Hypothalamus (tissue), 51 donors: ENCODE data around the gene PHACTR3.
A peak's percentile ranks its signal among the peaks of the same experiment; 100 is the strongest.

ENCODE experiments used
- DNase-seq, 51 donors: peaks; one replicate each; lab custom pipeline; 2025; lab: John Stamatoyannopoulos, UW

The PHACTR3 gene

DNA sequence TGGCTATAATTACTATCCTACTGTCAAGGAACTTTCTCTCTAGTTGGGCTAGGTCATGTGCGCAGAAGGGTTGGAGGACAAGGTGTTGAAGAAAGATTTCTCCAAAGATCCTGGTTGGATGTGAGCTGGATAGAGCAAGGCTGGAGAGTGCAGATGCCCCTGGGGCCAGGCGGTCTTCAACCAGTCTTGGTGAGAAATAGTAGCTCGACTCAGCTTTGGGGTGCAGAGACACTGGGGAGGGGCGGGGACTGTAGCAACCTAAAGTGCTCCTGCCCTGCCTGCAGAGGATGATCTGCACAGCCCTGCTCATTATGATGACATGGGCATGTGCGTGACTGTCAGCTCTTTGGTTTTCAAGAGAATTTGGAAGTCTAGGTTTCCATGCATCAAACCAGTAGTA is 35.9 kb downstream of the PHACTR3 start:
- DNase-seq, result no peak

DNA sequence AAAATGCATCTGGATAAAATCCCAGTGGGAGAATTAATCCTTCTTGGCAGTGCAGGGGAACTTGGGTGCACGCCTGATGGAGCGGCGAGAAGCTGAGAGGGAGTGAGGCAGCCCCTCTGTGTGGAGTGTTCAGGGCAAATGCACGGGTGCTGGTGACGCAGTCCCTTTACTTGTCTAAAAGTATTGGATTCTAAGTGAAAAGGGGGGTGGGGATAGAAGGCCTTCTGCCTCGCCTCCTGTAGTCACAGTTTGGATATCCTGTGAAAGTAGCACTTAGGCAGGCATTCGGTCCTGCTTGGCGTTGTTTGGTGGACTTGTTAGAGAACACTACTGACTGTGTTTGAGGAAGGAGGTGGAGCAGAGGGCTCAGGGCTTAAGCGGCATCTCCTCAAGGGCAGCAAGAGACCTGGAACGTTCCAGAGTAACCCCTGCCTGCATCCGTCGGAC is 39.3 kb downstream of the PHACTR3 start:
- peak in 33 of 51 donors; percentile 32 to 84 (median 59) for DNase-seq

- peak in 1 of 51 donors; percentile 46 for DNase-seq
Observed at GRCh38 chr20:59644371-59644939, 40.1 kb downstream of the PHACTR3 start.

GRCh38 chr20:59645271-59645670 is 40.9 kb downstream of the PHACTR3 start:
- DNase-seq, result peak in 27 of 51 donors; percentile 26 to 91 (median 49)

GRCh38 chr20:59645761-59646171 is 41.4 kb downstream of the PHACTR3 start:
- peak in 23 of 51 donors; percentile 32 to 91 (median 56) for DNase-seq

DNA sequence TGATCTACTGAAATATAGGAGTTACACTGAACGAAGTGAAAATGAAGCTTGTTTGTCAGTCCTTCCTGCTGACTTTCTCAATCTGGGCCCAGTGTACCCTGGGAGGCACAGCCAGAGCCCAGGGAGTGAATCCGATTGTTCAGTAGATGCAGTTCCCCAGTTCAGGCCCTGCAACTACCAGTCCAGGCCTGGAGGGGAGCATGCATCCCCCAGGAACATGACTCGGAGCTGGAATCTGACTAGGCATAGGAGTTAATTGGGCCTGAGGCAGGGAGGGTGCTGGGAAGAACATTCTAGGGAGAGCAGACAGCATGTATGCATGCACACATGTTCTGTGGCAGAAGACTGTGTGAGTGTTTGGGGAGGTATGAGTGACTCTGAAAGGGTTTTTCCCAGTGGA is 42.1 kb downstream of the PHACTR3 start:
- no peak for DNase-seq

- DNase-seq, result no peak
Observed at GRCh38 chr20:59647271-59647670, 42.9 kb downstream of the PHACTR3 start.

DNA sequence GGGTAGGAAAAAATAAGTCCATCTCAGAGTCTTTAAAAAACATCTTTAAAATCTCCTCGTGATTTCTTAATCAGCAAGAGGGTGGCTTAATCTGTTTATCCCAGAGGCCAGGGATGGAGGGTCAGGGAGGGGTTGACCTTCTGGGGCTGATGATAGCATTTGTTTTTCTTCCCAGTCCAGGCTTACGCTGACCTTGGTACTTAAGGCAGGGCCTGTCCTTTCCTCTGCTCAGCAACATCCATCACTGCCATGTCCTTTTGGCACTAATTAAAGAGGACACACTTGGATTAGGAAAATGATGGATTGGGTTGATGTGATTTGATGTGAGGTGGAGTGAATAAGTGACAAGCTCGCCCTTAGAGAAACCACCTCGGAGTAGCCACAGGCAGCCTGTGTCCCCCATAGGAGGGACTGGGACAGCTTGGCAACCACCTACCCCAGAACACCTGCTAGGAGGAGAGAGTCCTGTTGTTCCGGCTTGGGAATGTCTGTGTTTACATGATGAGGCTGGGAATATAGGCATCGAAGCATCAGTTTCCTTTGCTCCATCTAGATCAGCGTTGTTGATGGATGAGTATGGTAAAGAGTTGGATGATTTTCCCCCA is 44.2 kb downstream of the PHACTR3 start:
- no peak for DNase-seq

GRCh38 chr20:59650418-59650817 is 46.1 kb downstream of the PHACTR3 start:
- no peak for DNase-seq

GRCh38 chr20:59652381-59652780 is 48.0 kb downstream of the PHACTR3 start:
- no peak for DNase-seq

- DNase-seq, result no peak
Observed at GRCh38 chr20:59656417-59656816, 52.1 kb downstream of the PHACTR3 start.

- no peak for DNase-seq
Observed at GRCh38 chr20:59657459-59658046, 53.2 kb downstream of the PHACTR3 start.

- no peak for DNase-seq
Observed at GRCh38 chr20:59660471-59660870, 56.1 kb downstream of the PHACTR3 start.

GRCh38 chr20:59661153-59661552 is 56.8 kb downstream of the PHACTR3 start:
- DNase-seq, result no peak

GRCh38 chr20:59661621-59662020 is 57.3 kb downstream of the PHACTR3 start:
- DNase-seq, result no peak

DNA sequence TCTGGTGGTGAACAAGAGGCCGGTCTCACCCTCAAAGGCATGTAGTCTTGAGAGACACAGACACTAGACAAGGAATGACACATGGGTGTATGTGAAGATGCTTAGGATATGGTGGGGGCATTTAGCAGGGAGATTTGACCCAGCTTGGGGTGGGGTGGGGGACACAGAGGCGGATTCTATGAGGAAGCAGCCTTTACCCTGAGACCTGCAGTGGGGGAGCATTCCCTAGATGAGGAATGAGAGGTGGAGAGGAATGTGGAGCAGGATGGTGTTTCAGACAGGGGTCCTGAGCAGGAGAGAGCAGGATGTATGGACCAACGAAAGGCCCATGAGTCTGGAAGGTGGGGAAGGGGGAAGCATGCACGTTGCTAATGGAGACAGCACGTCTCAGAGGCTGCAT is 57.8 kb downstream of the PHACTR3 start:
- DNase-seq, result no peak

DNA sequence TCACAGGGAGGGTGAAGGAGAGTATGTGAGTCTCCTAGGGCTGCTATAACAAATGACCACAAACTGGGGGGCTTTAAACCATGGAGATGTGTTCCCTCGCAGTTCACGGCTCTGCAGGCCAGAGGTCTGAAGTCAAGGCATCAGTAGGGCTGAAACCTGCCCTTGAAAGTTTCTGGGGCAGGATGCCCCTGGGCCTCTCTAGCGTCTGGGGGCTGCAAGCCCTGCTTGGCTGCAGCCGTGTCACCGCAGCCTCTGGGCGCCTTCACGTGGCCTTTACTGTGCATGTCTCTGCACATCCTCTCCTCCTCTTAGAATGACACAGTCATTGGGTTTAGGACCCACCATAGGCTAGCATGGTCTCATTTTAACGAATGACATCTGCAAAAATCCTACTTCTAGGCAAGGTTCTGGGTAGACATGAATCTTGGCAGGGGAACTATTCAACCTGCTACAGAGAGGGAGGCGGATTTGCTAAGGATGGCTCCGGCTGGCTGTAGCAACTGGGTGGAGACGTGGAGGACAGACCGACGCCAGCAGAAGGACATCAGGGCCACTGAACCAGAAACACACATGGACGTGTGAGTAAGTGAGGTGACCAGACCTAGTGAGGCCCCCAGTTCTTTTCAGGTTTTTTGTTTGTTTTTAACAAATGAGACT is 58.6 kb downstream of the PHACTR3 start:
- DNase-seq, result no peak

- no peak for DNase-seq
Observed at GRCh38 chr20:59663513-59664060, 59.2 kb downstream of the PHACTR3 start.

GRCh38 chr20:59664421-59664941 is 60.1 kb downstream of the PHACTR3 start:
- DNase-seq, result no peak

DNA sequence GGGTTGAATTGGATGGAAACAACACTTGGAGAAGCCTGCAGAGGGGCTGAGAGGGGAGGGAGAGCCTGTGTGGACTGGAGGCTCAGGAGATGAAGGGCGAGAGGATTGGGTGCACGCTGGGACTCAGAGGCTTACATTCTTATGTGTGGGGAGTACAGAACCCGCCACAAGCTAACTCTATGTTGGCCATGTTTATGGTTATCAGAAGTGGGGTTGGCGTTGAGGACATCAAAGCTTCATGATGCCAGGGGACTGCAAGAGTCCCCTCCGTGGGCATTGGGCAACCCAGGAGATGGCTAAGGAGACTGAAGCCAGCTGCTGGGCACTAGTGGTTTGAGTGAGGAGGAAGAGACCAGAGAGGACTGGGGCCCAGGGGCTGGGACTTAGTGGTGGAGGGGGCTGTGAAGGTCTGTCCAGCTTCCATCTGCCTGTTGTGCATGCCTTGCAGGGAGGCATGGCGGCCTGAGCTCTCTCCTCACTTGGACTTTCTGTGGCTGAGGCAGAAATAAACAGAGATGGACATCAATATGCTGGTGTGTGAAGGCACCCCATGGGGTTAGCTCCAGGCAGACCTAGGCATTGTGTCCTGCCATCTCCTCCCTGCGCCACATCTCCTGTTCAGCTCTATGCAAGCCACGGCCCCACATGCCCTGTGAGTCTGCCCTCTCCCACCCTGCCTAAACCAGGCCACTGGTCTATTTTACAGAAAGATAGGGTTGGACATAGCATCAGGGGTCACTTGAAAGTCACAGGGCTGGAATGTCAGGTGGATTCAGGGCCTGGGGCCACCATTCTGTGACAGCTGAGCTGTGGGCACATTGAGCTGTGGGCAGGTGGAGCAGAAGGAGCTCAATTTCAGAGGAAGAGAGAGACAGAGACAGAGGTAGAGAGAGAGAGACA is 61.6 kb downstream of the PHACTR3 start:
- DNase-seq, result no peak
